ENCODE data around the gene LRP4.

The LRP4 gene

GRCh38 chr11:46961041-46961440 is 42.7 kb upstream of the LRP4 start:
- Histone ChIP-seq H3K27me3 (ENCODE audit: insufficient read depth, low read length, poor library complexity) (no peaks in the 10 kb centered on the region), H3K56ac (ENCODE audit: low read length) (no peak overlapping the region), H3K4me1 (ENCODE audit: control insufficient read depth, low read depth, low read length) (no peaks in the 10 kb centered on the region), H2AK5ac (ENCODE audit: low read length) (no peak overlapping the region), H3K4me2 (ENCODE audit: low read length) (no peak overlapping the region), H4K5ac (ENCODE audit: low read length) (no peak overlapping the region), H2BK120ac (ENCODE audit: low read depth, low read length) (no peak overlapping the region), H3K79me2 (ENCODE audit: control insufficient read depth, insufficient read depth, low read length) (no peaks in the 10 kb centered on the region), H3K79me1 (ENCODE audit: low read length) (no peaks in the 10 kb centered on the region), H3K4me3 (ENCODE audit: low read length) (no peak overlapping the region), H4K8ac (ENCODE audit: low read depth, low read length) (no peak overlapping the region), H3K9ac (ENCODE audit: low read length) (no peak overlapping the region), H3K18ac (ENCODE audit: low read length) (no peak overlapping the region), H2BK5ac (ENCODE audit: low read length) (no peak overlapping the region), H3K27ac (ENCODE audit: low read depth, low read length) (no peak overlapping the region), H2BK15ac (replicated peaks; ENCODE audit: low read depth) (no peak overlapping the region), H3K23ac (ENCODE audit: low read length) (no peak overlapping the region), H3K4ac (ENCODE audit: low read depth, low read length) (no peak overlapping the region), H3K36me3 (ENCODE audit: control insufficient read depth, insufficient read depth, low read length) (no peaks in the 10 kb centered on the region)
- no CpG with 5 or more reads among the region's 2 CpGs for WGBS (ENCODE audit: extremely low coverage, insufficient coverage, low lambda C conversion rate)
- DNase-seq, result no peak

GRCh38 chr11:46958777-46959176 is 40.4 kb upstream of the LRP4 start:
- Histone ChIP-seq H3K36me3 (ENCODE audit: control insufficient read depth, insufficient read depth, low read length) (no peaks in the 10 kb centered on the region), H2BK15ac (replicated peaks; ENCODE audit: low read depth) (no peak overlapping the region), H3K4ac (ENCODE audit: low read depth, low read length) (no peak overlapping the region), H3K4me1 (ENCODE audit: control insufficient read depth, low read depth, low read length) (no peaks in the 10 kb centered on the region), H3K27ac (ENCODE audit: low read depth, low read length) (no peak overlapping the region), H3K79me2 (ENCODE audit: control insufficient read depth, insufficient read depth, low read length) (no peaks in the 10 kb centered on the region), H3K4me2 (ENCODE audit: low read length) (no peak overlapping the region), H3K23ac (ENCODE audit: low read length) (no peak overlapping the region), H3K4me3 (ENCODE audit: low read length) (no peak overlapping the region), H3K27me3 (ENCODE audit: insufficient read depth, low read length, poor library complexity) (no peaks in the 10 kb centered on the region), H2BK120ac (ENCODE audit: low read depth, low read length) (no peak overlapping the region), H2AK5ac (ENCODE audit: low read length) (no peak overlapping the region), H3K79me1 (ENCODE audit: low read length) (no peaks in the 10 kb centered on the region), H4K8ac (ENCODE audit: low read depth, low read length) (no peak overlapping the region), H3K56ac (ENCODE audit: low read length) (no peak overlapping the region), H4K5ac (ENCODE audit: low read length) (no peak overlapping the region), H3K9ac (ENCODE audit: low read length) (no peak overlapping the region), H3K18ac (ENCODE audit: low read length) (no peak overlapping the region), H2BK5ac (ENCODE audit: low read length) (no peak overlapping the region)
- no CpG with 5 or more reads among the region's 1 CpG for WGBS (ENCODE audit: extremely low coverage, insufficient coverage, low lambda C conversion rate)
- DNase-seq, result no peak

GRCh38 chr11:46953093-46953492 is 34.7 kb upstream of the LRP4 start:
- H2BK15ac ChIP-seq (replicated peaks; ENCODE audit: low read depth), result no peak overlapping the region
- H3K27ac ChIP-seq (ENCODE audit: low read depth, low read length), result no peak overlapping the region
- no peak overlapping the region for H3K9ac ChIP-seq (ENCODE audit: low read length)
- H3K23ac ChIP-seq (ENCODE audit: low read length), result no peak overlapping the region
- DNase-seq, result no peak
- H3K56ac ChIP-seq (ENCODE audit: low read length), result no peak overlapping the region
- H3K4me3 ChIP-seq (ENCODE audit: low read length), result no peak overlapping the region
- H2AK5ac ChIP-seq (ENCODE audit: low read length), result no peak overlapping the region
- H3K79me2 ChIP-seq (ENCODE audit: control insufficient read depth, insufficient read depth, low read length), result no peaks in the 10 kb centered on the region
- no peak overlapping the region for H2BK120ac ChIP-seq (ENCODE audit: low read depth, low read length)
- no peaks in the 10 kb centered on the region for H3K27me3 ChIP-seq (ENCODE audit: insufficient read depth, low read length, poor library complexity)
- whole genome bisulfite sequencing (ENCODE audit: extremely low coverage, insufficient coverage, low lambda C conversion rate), result 100% methylated on average over 3 of the region's 5 CpGs
- H3K79me1 ChIP-seq (ENCODE audit: low read length), result no peaks in the 10 kb centered on the region
- H4K8ac ChIP-seq (ENCODE audit: low read depth, low read length), result no peak overlapping the region
- no peak overlapping the region for H3K18ac ChIP-seq (ENCODE audit: low read length)
- no peak overlapping the region for H4K5ac ChIP-seq (ENCODE audit: low read length)
- no peaks in the 10 kb centered on the region for H3K4me1 ChIP-seq (ENCODE audit: control insufficient read depth, low read depth, low read length)
- H3K36me3 ChIP-seq (ENCODE audit: control insufficient read depth, insufficient read depth, low read length), result no peaks in the 10 kb centered on the region
- no peak overlapping the region for H2BK5ac ChIP-seq (ENCODE audit: low read length)
- H3K4ac ChIP-seq (ENCODE audit: low read depth, low read length), result no peak overlapping the region
- H3K4me2 ChIP-seq (ENCODE audit: low read length), result no peak overlapping the region

GRCh38 chr11:46952553-46952952 is 34.2 kb upstream of the LRP4 start:
- no peaks in the 10 kb centered on the region for H3K79me1 ChIP-seq (ENCODE audit: low read length)
- no peaks in the 10 kb centered on the region for H3K79me2 ChIP-seq (ENCODE audit: control insufficient read depth, insufficient read depth, low read length)
- H3K9ac ChIP-seq (ENCODE audit: low read length), result no peak overlapping the region
- no peak overlapping the region for H2BK5ac ChIP-seq (ENCODE audit: low read length)
- no CpG with 5 or more reads among the region's 2 CpGs for WGBS (ENCODE audit: extremely low coverage, insufficient coverage, low lambda C conversion rate)
- H3K27ac ChIP-seq (ENCODE audit: low read depth, low read length), result no peak overlapping the region
- no peak overlapping the region for H3K56ac ChIP-seq (ENCODE audit: low read length)
- no peak overlapping the region for H4K8ac ChIP-seq (ENCODE audit: low read depth, low read length)
- H3K27me3 ChIP-seq (ENCODE audit: insufficient read depth, low read length, poor library complexity), result no peaks in the 10 kb centered on the region
- no peak overlapping the region for H3K18ac ChIP-seq (ENCODE audit: low read length)
- no peak overlapping the region for H2BK120ac ChIP-seq (ENCODE audit: low read depth, low read length)
- no peak overlapping the region for H4K5ac ChIP-seq (ENCODE audit: low read length)
- no peak overlapping the region for H2AK5ac ChIP-seq (ENCODE audit: low read length)
- no peak overlapping the region for H3K4ac ChIP-seq (ENCODE audit: low read depth, low read length)
- H3K23ac ChIP-seq (ENCODE audit: low read length), result no peak overlapping the region
- no peak overlapping the region for H3K4me2 ChIP-seq (ENCODE audit: low read length)
- no peaks in the 10 kb centered on the region for H3K4me1 ChIP-seq (ENCODE audit: control insufficient read depth, low read depth, low read length)
- DNase-seq, result no peak
- H3K36me3 ChIP-seq (ENCODE audit: control insufficient read depth, insufficient read depth, low read length), result no peaks in the 10 kb centered on the region
- H3K4me3 ChIP-seq (ENCODE audit: low read length), result no peak overlapping the region
- H2BK15ac ChIP-seq (replicated peaks; ENCODE audit: low read depth), result no peak overlapping the region

- WGBS (ENCODE audit: extremely low coverage, insufficient coverage, low lambda C conversion rate), result no CpG with 5 or more reads among the region's 1 CpG
- Histone ChIP-seq H3K36me3 (ENCODE audit: control insufficient read depth, insufficient read depth, low read length) (no peaks in the 10 kb centered on the region), H3K9ac (ENCODE audit: low read length) (no peak overlapping the region), H3K18ac (ENCODE audit: low read length) (no peak overlapping the region), H3K23ac (ENCODE audit: low read length) (no peak overlapping the region), H3K79me2 (ENCODE audit: control insufficient read depth, insufficient read depth, low read length) (no peaks in the 10 kb centered on the region), H2AK5ac (ENCODE audit: low read length) (no peak overlapping the region), H3K27me3 (ENCODE audit: insufficient read depth, low read length, poor library complexity) (no peaks in the 10 kb centered on the region), H2BK120ac (ENCODE audit: low read depth, low read length) (no peak overlapping the region), H3K79me1 (ENCODE audit: low read length) (no peaks in the 10 kb centered on the region), H3K56ac (ENCODE audit: low read length) (no peak overlapping the region), H3K4ac (ENCODE audit: low read depth, low read length) (no peak overlapping the region), H2BK15ac (replicated peaks; ENCODE audit: low read depth) (no peak overlapping the region), H4K8ac (ENCODE audit: low read depth, low read length) (no peak overlapping the region), H3K4me1 (ENCODE audit: control insufficient read depth, low read depth, low read length) (no peaks in the 10 kb centered on the region), H3K4me2 (ENCODE audit: low read length) (no peak overlapping the region), H3K4me3 (ENCODE audit: low read length) (no peak overlapping the region), H2BK5ac (ENCODE audit: low read length) (no peak overlapping the region), H4K5ac (ENCODE audit: low read length) (no peak overlapping the region), H3K27ac (ENCODE audit: low read depth, low read length) (no peak overlapping the region)
- DNase-seq, result no peak
Observed at GRCh38 chr11:46951864-46952263, 33.5 kb upstream of the LRP4 start.

- H3K79me2 ChIP-seq (ENCODE audit: control insufficient read depth, insufficient read depth, low read length), result no peaks in the 10 kb centered on the region
- H2BK120ac ChIP-seq (ENCODE audit: low read depth, low read length), result no peak overlapping the region
- H3K4me3 ChIP-seq (ENCODE audit: low read length), result no peak overlapping the region
- peaks cover under 1% of the 10 kb centered on the region for H3K4me1 ChIP-seq (ENCODE audit: control insufficient read depth, low read depth, low read length)
- no CpG with 5 or more reads among the region's 1 CpG for WGBS (ENCODE audit: extremely low coverage, insufficient coverage, low lambda C conversion rate)
- DNase-seq, result no peak
- H3K36me3 ChIP-seq (ENCODE audit: control insufficient read depth, insufficient read depth, low read length), result no peaks in the 10 kb centered on the region
- H3K56ac ChIP-seq (ENCODE audit: low read length), result no peak overlapping the region
- H3K23ac ChIP-seq (ENCODE audit: low read length), result no peak overlapping the region
- H3K27ac ChIP-seq (ENCODE audit: low read depth, low read length), result no peak overlapping the region
- H3K18ac ChIP-seq (ENCODE audit: low read length), result no peak overlapping the region
- H4K8ac ChIP-seq (ENCODE audit: low read depth, low read length), result no peak overlapping the region
- no peak overlapping the region for H3K4ac ChIP-seq (ENCODE audit: low read depth, low read length)
- no peak overlapping the region for H3K4me2 ChIP-seq (ENCODE audit: low read length)
- H4K5ac ChIP-seq (ENCODE audit: low read length), result no peak overlapping the region
- H3K27me3 ChIP-seq (ENCODE audit: insufficient read depth, low read length, poor library complexity), result no peaks in the 10 kb centered on the region
- H2BK15ac ChIP-seq (replicated peaks; ENCODE audit: low read depth), result no peak overlapping the region
- H3K79me1 ChIP-seq (ENCODE audit: low read length), result peaks cover 3% of the 10 kb centered on the region
- H2AK5ac ChIP-seq (ENCODE audit: low read length), result no peak overlapping the region
- H2BK5ac ChIP-seq (ENCODE audit: low read length), result no peak overlapping the region
- H3K9ac ChIP-seq (ENCODE audit: low read length), result no peak overlapping the region
Observed at GRCh38 chr11:46949297-46949696, 30.9 kb upstream of the LRP4 start.
